ENCODE measurements around the gene PPM1H. TPM values are rescaled to one million over a fixed set of nuclear protein-coding genes. Genes with fewer than 3 reads are reported as not detected.
A peak's percentile ranks its signal among the peaks of the same experiment; 100 is the strongest.

PPM1H gene, protein sequence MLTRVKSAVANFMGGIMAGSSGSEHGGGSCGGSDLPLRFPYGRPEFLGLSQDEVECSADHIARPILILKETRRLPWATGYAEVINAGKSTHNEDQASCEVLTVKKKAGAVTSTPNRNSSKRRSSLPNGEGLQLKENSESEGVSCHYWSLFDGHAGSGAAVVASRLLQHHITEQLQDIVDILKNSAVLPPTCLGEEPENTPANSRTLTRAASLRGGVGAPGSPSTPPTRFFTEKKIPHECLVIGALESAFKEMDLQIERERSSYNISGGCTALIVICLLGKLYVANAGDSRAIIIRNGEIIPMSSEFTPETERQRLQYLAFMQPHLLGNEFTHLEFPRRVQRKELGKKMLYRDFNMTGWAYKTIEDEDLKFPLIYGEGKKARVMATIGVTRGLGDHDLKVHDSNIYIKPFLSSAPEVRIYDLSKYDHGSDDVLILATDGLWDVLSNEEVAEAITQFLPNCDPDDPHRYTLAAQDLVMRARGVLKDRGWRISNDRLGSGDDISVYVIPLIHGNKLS
- 0.85 TPM for total RNA-seq

GRCh38 chr12:62934799-62935674 is at the start of gene PPM1H:
Gene PPM1H, minus strand, starts transcription at chr12:62935150. Its CDS starts 414 bp downstream, at chr12:62934736.
- intact Hi-C loops (cut with DNase I) = loop anchor here (2.0 to 10.0 kb wide), 4 partner anchors 73 to 330 kb away; no protein-coding TSS in a partner anchor
- peak in 1 of 2 donors; percentile 69 for DNase-seq (ENCODE audit: low spot score in 2 of 2)
- Histone ChIP-seq H3K36me3 (no peaks in the 10 kb centered on the region), H3K9me3 (no peaks in the 10 kb centered on the region), H3K4me1 (peaks cover 0 to 4% of the 10 kb centered on the region in 2 donors), H3K27me3 (no peaks in the 10 kb centered on the region), H3K4me3 (peak within 1 kb of the TSS; percentile 70 to 83), H3K27ac (peak within 1 kb of the TSS; percentile 63 to 81)
- TF ChIP-seq, protein P1, sequence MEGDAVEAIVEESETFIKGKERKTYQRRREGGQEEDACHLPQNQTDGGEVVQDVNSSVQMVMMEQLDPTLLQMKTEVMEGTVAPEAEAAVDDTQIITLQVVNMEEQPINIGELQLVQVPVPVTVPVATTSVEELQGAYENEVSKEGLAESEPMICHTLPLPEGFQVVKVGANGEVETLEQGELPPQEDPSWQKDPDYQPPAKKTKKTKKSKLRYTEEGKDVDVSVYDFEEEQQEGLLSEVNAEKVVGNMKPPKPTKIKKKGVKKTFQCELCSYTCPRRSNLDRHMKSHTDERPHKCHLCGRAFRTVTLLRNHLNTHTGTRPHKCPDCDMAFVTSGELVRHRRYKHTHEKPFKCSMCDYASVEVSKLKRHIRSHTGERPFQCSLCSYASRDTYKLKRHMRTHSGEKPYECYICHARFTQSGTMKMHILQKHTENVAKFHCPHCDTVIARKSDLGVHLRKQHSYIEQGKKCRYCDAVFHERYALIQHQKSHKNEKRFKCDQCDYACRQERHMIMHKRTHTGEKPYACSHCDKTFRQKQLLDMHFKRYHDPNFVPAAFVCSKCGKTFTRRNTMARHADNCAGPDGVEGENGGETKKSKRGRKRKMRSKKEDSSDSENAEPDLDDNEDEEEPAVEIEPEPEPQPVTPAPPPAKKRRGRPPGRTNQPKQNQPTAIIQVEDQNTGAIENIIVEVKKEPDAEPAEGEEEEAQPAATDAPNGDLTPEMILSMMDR (IDR thresholded peaks at IDR 0.05) = peak; percentile 19 to 53 (median 43)

DNA sequence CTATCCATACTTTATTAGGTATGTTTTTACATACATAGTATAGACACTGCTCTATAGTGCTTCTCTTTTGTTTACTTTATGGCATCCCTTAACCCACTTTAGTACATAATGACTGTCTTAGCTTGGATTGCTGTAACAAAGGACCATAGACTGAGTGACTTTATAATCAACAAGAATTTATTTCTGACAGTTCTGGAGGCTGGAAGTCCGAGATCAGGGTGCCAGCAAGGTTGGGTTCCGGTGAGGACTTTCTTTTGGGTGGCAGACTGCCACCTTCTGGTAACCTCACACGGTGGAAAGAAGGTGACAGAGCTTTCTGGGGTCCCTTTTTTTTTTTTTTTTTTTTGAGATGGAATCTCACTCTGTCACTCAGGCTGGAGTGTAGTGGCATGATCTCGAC is 48.6 kb upstream of the PPM1H start:
- Histone ChIP-seq H3K27me3 (no peaks in the 10 kb centered on the region), H3K9me3 (no peaks in the 10 kb centered on the region), H3K27ac (no peak overlapping the region), H3K36me3 (no peaks in the 10 kb centered on the region), H3K4me1 (no peaks in the 10 kb centered on the region), H3K4me3 (no peak overlapping the region)
- TF ChIP-seq, protein P1 (IDR thresholded peaks at IDR 0.05) = no peak
- DNase-seq (ENCODE audit: low spot score in 2 of 2) = no peak
- intact Hi-C loops (cut with DNase I) = no loop called here

- Histone ChIP-seq H3K27me3 (no peaks in the 10 kb centered on the region), H3K4me3 (no peak overlapping the region), H3K9me3 (no peaks in the 10 kb centered on the region), H3K36me3 (no peaks in the 10 kb centered on the region), H3K4me1 (no peaks in the 10 kb centered on the region), H3K27ac (no peak overlapping the region)
- intact Hi-C loops (cut with DNase I) = no loop called here
- no peak for DNase-seq (ENCODE audit: low spot score in 2 of 2)
- TF ChIP-seq, protein P1 (IDR thresholded peaks at IDR 0.05) = no peak
Measured at GRCh38 chr12:62978768-62979167, 43.8 kb upstream of the PPM1H start.

DNA sequence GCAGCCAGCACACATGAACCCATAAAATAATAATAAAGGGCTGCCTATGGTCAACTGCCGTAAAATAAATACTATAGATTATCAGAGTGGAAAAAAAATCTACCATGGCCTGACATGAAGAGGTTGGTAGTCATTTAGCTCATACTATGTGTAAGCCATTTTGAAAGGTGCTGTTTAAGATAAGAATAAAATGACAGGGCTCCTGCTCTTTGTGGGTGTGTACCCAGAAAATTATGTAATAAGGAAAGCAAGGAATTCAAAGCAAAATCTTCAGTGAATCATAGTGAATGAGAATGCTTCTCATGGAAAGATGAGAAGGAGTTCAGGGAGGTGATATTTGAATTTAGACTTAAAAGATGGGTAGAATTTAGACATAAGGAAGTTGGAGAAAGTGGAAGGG is 42.9 kb upstream of the PPM1H start:
- H3K4me3 ChIP-seq = no peak overlapping the region
- no peak overlapping the region for H3K27ac ChIP-seq
- H3K9me3 ChIP-seq = no peaks in the 10 kb centered on the region
- DNase-seq (ENCODE audit: low spot score in 2 of 2) = no peak
- H3K36me3 ChIP-seq = no peaks in the 10 kb centered on the region
- H3K4me1 ChIP-seq = no peaks in the 10 kb centered on the region
- TF ChIP-seq, protein P1 (IDR thresholded peaks at IDR 0.05) = no peak
- no peaks in the 10 kb centered on the region for H3K27me3 ChIP-seq
- intact Hi-C loops (cut with DNase I) = no loop called here

DNA sequence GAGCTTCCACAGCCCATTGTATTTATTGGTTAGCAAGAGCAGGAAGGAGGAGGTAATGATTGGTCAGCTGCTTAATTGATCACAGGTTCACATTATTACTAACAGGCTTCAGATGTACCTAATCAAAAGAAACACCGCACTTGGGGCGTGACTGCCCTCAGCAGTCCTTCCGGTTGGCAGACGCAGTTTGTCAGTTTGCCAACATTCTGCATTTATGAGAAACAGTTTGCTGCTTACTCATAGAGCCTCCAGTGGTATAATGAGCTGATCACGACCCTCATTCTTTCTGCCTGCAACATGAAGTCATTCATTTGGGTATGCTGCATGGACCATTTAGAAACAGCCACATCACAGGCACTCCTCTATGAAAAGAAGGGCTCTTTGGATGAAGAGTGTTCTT is 42.5 kb upstream of the PPM1H start:
- TF ChIP-seq, protein P1 (IDR thresholded peaks at IDR 0.05) = no peak
- no peak overlapping the region for H3K27ac ChIP-seq
- no peaks in the 10 kb centered on the region for H3K27me3 ChIP-seq
- H3K36me3 ChIP-seq = no peaks in the 10 kb centered on the region
- DNase-seq (ENCODE audit: low spot score in 2 of 2) = no peak
- H3K4me1 ChIP-seq = no peaks in the 10 kb centered on the region
- intact Hi-C loops (cut with DNase I) = no loop called here
- no peaks in the 10 kb centered on the region for H3K9me3 ChIP-seq
- H3K4me3 ChIP-seq = no peak overlapping the region
